HG03378 (cell line): ENCODE data around the gene TSHZ2.
"Not testable (repeated sequence)": the region's sequence is repeated elsewhere in the genome, so short reads cannot be mapped to it uniquely, and the experiment has no call there.

Experiments
- ATAC-seq: cut with Tn5 transposase; IDR thresholded peaks from one replicate; pipeline ENCODE4 v1.9.1; 2021; ENCODE audit warnings: mild to moderate bottlenecking, moderate library complexity; ENCODE audit not compliant: unreplicated experiment

The TSHZ2 gene

DNA sequence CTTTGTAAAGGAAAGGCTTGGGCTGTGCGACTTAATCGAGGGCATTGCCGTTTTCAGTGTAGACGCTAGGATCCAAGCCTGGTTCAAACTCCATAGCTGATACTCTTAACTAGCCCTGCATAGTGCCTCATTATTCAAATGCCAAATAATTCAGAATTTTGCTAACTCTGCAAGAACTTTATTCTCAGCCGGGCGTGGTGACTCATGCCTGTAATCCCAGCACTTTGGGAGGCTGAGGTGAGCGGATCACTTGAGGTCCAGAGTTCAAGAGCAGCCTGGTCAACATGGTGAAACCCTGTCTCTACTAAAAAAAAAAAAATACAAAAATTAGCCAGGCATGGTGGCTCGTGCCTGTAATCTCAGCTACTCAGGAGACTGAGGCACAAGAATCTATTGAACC lies 394.8 kb downstream of the TSHZ2 start:
- not testable (repeated sequence) for ATAC-seq

DNA sequence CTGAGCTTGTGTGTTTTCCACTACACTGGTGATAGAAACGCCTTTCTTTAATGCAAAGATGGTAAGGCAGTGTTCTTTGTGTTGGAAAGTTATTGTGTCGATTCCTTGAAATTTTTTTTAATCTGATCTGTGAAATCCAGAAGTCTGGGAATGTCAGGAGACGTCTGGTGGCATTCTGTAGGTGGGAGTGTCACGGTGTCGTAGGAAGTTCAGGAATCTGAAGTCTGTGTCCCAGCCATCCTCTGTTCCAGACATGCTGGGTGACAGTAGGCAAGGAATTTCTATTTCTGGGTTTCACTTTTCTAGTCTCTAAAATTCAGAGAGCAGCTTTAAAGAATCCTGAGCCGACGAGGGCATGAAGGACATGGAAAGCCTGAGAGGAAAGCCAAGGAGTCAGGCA lies 397.7 kb downstream of the TSHZ2 start:
- ATAC-seq = no peak

DNA sequence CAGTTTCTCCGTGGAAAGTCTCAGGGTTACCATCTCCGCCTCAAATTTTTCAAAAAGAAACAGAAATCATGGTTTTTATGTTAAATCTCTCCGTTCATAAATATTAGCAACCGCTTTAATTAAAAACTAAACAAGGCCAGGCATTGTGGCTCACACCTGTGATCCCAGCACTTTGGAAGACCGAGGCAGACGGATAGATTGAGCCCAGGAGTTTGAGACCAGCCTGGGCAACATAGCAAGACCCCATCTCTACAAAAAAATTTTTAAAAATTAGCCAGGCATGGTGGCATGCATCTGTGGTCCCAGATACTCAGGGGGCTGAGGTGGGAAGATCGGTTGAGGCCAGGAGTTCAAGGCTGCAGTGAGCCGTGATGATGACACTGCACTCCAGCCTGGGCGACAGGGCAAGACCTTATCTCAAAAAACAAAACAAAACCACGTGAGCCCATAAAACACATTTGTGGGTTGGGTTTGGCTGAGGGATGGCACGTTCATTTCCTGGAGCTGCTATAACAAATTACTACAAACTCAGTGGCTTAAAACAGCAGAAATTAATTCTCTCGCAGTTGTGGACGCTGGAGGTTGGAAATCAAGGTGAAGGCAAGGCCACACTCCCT lies 398.3 kb downstream of the TSHZ2 start:
- no peak for ATAC-seq

DNA sequence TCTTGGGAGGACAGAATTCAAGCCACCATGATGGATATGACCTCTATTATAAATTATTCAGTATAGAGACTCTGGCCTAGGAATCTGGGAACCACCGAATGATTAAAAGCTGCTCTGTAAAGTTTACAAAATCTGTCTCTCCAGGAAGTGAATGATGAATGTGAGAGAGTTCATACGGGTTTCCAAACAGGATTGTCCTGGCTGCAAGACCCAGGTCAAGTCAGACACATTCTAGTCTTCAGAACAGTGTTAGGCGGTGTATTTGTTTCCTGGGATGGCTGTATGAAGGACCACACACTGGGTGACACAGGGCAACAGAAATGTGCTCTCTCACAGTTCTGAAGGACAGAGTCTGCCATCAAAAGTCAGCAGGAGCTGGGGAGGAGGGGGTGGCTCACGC lies 399.1 kb downstream of the TSHZ2 start:
- no peak for ATAC-seq

DNA sequence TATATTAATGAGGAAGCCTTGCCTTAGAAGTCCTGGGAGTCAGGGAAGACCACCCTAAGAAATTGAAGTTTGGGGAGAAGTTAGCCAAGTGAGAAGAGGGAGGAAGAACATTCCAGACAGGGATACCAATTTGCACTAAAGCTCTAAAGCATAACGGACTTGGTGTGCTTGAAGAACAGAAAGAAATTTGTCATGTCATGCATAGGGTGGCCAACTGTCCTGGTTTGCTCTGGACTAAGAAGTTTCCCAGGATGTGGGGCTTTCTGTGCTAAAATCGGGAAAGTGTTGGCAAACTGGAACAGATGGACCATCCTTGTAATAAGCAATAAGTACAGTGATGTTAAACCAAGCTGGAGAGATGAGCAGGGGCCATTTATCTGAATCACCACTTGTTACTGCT lies 403.9 kb downstream of the TSHZ2 start:
- ATAC-seq = no peak

DNA sequence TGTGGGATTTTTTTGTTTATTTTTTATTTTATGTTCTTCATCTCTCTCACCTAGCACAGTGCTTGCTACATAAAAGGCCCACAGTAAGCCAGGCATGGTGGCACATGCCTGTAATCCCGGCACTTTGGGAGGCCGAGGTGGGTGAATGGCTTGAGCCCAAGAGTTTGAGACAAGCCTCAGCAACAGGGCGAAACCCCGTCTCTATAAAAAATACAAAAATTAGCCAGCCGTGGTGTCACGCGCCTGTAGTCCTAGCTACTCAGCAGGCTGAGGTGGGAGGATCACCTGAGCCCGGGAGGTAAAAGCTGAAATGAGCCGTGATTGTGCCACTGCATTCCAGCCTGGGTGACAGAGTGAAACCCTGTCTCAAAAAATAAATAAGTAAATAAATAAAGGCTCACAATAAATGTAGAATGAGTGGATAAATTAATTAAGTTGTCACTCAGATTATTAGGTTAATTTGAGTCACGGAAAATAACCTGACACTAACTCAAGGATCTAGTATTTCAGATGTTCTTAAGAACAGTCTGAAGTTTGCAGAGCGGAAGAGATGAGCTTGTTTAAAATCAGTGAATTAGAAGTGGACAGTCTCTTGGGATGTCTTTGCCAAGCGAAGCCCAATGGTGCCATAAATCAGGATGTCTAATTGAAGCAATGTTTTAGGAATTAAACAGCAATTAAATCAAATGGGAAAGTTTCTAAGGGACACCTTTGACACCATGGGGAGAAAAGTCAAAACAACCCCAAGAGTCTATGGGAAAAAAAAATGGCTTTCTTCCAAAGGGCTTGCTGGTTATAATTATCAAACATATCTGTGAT lies 407.1 kb downstream of the TSHZ2 start:
- ATAC-seq = no peak

DNA sequence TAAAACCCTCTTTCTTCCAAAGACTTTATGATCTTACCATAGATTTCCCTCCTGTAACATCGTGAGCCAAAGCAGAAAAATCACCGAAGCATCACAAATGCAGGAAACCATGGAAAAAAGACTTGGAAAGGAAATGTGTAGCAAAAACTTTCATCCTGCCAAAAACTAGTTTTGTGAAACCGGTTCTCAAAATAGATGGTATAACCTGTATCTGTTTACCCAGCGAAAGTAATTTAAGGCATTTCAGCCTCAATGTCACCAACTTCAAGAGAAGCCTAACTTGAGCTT lies 407.6 kb downstream of the TSHZ2 start:
- ATAC-seq = no peak

DNA sequence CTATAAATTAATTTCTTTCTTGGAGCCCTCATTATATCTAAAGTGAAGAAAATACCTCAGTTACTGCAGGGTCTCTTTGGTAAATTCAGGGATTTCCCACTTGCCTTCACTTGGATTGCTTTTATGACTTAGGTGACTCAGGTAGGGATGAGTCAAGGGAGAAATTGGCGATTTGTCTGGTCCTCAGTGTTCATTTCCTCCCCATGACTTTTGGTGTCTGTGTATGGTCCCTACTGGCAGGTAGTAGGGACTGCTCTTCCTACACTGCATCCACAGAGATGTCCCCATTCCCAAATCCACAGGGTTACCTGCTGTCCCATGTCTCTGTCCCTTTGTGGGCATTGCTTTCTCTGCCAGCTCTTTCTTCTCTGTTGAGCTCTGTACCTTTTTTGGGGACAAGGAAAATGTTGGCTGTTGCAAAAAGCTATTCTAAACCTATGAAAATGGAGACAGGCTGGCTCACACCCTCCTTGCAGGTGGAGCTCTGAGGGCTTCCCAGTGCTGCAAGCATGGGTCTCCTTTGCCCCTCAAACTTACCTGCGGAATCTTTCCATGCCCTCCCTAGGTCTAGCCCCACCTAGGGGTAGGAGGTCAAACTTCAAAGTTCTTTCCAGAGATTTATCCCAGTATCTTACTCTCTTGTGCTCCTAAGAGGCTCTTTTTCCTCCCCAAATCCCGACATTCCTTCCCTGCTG lies 409.6 kb downstream of the TSHZ2 start:
- no peak for ATAC-seq

DNA sequence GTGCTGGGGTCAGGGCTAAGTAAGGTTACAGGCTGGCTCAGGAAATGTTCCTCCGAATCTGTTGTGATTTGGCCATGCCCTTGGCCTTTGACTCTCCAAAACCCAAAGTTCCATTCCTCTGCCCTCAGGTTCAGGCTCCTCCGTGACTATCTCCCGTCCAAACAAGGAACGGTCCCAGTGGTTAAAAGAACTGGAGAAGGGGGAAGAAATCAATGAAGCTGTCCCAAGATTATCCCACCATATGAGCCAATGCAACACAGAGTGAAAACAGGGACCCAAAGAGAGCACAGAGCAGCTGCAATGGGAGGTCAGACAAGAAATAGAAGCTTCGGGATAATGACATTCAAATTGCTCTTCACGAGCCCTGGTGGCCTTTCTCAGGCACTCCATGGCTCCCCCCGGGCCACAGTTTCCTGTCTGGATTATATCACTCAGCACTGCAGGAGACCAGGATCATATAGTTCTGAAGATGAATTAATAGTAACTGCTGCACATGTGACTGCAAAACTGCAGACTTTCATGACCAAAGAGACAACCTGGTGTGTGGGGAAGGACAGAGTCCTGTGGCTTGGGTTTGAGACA lies 410.2 kb downstream of the TSHZ2 start:
- no peak for ATAC-seq

DNA sequence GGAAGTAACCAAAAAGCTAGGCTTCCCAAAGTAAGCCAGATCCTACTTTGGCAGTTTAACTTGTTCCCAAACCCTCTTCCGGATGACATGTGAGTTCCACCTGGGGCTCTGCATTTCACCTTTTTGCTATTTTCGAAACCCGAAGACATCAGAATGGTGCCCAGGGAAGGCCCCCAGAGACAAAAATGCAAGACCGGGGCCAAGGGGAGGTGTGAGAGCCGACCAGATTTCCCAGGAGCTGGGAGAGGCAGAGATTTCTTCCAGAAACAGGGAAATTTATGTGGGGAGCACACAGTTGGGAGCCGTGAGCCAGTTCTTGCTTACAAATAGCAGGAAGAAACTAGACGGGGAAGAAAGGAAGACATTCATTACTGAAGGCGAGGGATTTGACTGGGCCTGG lies 411.8 kb downstream of the TSHZ2 start:
- ATAC-seq = no peak

DNA sequence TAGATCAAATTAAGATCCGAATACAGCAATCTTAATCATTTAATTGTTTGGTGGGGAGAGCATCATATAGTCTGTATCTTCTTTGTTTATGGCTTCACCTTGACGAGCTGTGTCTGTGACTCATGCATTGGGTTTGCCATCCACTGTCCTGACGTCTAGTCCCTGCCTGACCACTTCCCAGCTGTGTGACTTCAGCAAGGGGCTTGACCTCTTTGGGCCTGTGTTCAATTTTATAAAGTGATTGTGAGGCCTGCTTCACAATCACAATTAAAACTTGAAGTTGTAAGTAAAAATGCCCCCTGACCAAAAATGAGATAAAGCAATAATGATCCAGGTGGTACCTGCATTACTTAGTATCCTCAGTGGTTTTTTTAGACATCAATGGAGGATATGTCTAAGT lies 412.2 kb downstream of the TSHZ2 start:
- ATAC-seq = no peak

DNA sequence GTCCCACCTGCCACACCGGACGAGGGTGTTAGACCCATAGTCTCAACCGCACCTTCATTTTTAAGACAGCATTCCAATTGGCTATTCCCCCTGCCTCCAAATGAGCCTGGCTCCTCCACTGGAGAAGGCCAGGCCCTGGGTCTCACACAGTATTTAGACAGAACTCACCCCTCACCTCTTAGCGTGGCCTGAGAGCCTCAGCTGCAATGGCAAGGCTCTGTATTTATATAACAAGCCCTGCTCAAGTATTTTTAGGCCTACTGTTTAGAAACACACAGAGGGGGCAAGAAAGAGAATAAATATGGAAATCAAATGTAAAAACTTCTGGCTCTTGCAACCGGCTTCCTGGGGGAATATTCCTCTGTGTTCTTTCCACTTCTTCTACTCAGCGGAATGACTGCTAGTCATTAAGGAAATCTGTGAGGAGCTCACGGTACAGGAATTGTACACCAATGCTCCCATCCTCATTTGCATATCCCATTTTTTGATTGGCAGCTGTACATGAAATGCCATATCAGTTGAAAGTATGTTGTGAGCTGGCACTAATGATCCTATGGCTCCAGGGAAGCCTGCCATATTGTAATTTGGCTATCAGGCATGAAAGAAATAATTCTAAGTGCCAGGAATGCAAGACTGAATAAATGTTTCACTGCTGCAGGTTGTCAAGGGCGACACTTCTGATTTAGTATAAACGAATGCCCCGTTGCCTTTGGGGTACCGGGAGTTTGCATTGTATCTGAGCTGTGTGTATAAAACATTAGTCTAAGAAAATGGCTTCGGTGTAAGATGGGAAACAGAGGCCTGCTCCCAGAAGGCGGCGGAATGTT lies 414.0 kb downstream of the TSHZ2 start:
- no peak for ATAC-seq

DNA sequence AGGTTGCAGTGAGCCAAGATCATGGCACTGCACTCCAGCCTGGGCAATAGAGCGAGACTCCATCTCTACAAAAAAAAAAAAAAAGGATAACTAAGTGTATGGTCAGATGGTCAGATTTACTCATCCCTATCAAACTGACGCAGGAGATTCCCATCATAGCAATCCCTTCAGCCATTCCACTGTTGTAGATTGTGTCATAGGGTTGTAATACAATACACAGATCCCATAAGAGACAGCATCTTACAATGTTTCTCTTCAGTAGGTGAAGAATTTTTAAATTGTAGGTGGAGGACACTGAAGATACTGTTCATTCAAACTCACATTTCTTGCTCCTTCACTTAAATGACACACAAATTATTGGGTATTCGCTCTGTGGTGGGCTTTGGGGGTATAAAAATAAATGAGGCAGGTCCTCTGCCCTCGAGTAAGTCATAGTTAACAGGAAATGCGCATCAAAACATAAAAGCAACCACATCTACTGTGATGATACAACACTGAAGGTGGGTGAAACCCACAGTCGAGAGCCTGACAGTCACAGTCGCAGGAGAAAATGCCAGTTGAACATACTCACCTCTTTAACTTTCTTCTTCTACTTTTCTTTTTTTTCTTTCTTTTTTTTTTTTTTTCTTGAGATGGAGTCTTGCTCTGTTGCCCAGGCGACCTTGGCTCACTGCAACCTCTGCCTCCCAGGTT lies 416.0 kb downstream of the TSHZ2 start:
- no peak for ATAC-seq

DNA sequence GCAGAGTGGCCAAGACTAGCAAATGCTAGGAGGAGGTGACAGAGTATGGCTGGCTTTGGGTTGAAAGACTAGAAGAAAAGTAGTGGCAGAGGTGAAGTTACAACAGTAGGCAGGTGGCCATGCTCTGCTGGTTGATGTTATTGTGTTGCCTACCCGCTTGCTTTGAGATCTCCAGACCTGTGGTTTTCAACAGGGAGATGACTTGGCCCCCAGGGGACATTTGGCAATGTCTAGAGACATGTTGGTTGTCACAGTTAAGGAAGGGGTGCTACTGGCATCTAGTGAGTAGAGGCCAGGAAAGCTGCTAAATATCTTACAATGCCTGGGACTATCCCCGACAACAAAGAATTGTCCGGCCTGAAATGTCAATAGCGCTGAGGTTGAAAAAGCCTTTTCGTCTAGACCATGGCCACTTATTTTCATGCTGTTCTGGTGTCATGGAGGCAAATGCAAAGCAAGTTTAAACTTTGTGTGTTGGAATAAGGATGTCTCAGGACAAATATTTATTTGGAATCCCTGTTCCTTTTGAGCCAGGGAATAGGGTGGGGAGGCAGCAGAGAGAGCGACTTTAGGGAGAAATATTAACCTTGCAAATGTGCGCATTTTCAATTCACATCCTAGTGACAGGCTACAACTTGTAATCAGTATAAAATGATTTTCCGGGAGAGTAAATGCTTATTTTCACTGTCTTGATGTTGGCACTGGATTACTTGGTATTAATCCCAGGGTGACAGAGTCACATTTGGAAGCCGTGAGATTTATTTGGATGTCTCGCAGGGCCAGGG lies 417.6 kb downstream of the TSHZ2 start:
- ATAC-seq = no peak

DNA sequence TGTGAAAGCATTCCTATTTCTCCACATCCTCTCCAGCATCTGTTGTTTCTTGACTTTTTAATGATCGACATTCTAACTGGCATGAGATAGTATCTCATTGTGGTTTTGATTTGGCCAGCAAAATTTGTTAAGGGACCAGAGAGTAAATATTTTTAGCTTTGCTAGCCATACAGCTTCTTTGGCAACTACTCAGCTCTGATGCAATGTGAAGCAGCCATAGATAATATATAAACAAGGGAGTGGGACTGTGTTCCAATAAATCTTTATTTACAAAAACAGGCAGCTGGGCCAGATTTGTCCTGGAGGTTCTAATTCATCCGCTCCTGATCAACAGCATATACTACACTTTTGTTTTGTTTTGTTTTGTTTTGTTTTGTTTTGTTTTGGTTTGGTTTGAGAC lies 418.6 kb downstream of the TSHZ2 start:
- no peak for ATAC-seq

DNA sequence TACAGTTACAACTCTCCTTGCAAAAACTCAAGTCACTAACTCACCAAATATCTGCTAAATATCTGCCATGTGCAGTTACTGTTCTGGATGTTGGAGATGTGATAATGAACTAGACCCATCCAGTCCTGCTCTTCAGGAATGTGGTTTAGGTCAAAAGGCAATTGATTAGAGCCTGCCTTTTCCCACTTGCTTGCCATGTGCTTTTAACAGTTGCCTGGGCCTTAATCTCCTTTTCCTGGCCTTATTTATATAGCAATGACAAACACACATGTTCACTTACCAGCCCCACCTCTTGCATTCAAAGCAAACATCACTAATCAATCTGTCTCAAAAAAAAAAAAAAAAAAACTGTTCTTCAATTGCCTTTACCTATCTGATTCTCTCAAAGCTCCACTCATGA lies 422.3 kb downstream of the TSHZ2 start:
- no peak for ATAC-seq

DNA sequence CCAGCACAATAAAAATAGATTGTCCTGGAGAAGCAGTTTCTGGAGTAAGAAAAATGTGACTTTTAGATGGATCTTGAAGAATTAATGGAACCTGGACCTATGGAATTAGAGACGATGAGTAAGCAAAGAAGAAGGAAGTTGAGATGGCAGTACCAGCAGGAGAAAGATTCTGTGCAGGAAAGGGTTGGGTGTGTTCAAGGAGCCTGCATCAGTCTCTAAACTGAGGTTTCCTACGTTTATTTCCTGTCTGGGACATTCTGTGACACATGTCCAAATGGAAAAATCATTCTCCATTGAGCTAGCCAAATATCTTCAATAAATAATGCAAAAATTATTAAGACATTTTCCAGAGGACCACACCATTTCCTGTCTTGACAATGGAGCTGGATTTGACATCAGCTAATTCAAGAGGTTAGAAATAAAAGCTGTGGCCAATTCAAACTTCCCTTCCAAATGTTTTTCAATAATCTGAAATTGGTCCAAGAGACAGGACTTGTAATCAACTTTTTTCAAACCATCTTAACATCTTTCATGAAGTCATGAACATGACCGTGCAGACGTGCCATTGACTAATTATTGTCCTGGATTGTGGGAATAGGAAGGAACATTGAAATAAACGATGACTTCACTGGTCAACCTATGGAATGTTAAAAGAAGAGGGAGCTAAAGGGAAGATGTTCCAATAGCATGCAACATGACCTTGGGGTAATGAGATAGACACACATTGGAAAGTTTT lies 423.2 kb downstream of the TSHZ2 start:
- no peak for ATAC-seq

DNA sequence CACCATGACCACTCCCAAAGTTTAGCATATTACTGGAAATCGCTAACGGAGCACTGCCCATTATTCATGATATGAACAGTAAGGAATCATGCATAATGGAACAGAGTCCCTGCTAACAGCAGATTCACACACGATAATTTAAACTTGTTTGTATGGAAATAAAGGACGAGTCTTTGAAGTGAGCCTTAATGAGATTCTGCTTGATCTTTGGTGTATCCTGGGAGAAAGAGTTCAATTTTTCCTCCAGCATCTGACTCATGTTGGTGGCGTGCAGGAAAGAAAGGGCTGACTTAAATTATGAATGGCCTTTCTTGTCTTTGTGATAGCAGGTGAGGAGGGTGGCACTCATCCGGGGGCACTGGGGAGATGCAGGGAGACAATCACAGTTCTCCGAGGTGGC lies 426.9 kb downstream of the TSHZ2 start:
- ATAC-seq = no peak
